ENCODE data around the gene LYPD1. TPM values are rescaled to one million over a fixed set of nuclear protein-coding genes. Genes with fewer than 3 reads are reported as not detected.

The LYPD1 gene
- total and polyA plus RNA-seq, 9 of the 15 experiments (the other 6 are each of a cell fraction or from before 2014, with no cell fraction given), result not detected

- in situ Hi-C loops (cut with MboI), result no loop called here
- FAIRE-seq (no peak), ATAC-seq (no peak), DNase-seq (ENCODE audit: extremely low read depth in 1 of 4, low spot score in 3 of 4) (no peak)
- Histone ChIP-seq H3K27ac (ENCODE audit: extremely low read depth, low read depth, low read length) (no peak overlapping the region), H3K9me3 (replicated peaks; ENCODE audit: control insufficient read depth, insufficient read depth, low read depth, low read length) (no peaks in the 10 kb centered on the region), H3K9me1 (ENCODE audit: control insufficient read depth, insufficient read depth, low read length) (no peaks in the 10 kb centered on the region), H2AFZ (ENCODE audit: low read depth, low read length) (no peak overlapping the region), H3K4me3 (no peak overlapping the region), H3K36me3 (ENCODE audit: control insufficient read depth, insufficient read depth, low read length) (no peaks in the 10 kb centered on the region), H3K79me2 (ENCODE audit: control insufficient read depth, insufficient read depth, low read length) (no peaks in the 10 kb centered on the region), H3K4me2 (ENCODE audit: insufficient read depth, low read length) (no peak overlapping the region), H3K4me1 (replicated peaks in 1 of 2; ENCODE audit: control insufficient read depth in 2 of 2, insufficient read depth in 2 of 2, low read length in 2 of 2) (no peaks in the 10 kb centered on the region), H4K20me1 (replicated peaks; ENCODE audit: control insufficient read depth, insufficient read depth, low read length) (no peaks in the 10 kb centered on the region), H3K9ac (ENCODE audit: insufficient read depth in 1 of 2, low read depth in 2 of 2, low read length in 2 of 2) (no peak overlapping the region), H3K27me3 (ENCODE audit: control insufficient read depth in 2 of 2, insufficient read depth in 2 of 2, low read length in 2 of 2) (no peaks in the 10 kb centered on the region; a peak in 1 of 5 replicates)
- intact Hi-C loops (cut with micrococcal nuclease), result no loop called here
- BruUV-seq (replicated peaks), result no TSS peak
- 0% methylated on average over 2 of the region's 2 CpGs for WGBS (ENCODE audit: insufficient coverage, low coverage, missing lambda C conversion rate)
- ChIA-PET POLR2A (no interaction called here), CTCF (ENCODE audit: low intra/inter-chr PET ratio) (no interaction called here)
- TF ChIP-seq PHB (CRISPR knock-in tag; IDR thresholded peaks at IDR 0.05) (no peak), PREB (CRISPR knock-in tag; IDR thresholded peaks at IDR 0.05) (no peak), PYGO2 (tag; IDR thresholded peaks at IDR 0.05) (no peak), CHD4 (IDR thresholded peaks at IDR 0.05; ENCODE audit: insufficient read depth, insufficient replicate concordance, low read depth, low read length, poor library complexity, severe bottlenecking) (no peak), XRCC5 (IDR thresholded peaks at IDR 0.05; ENCODE audit: low read depth, low read length) (no peak), BHLHE40 (IDR thresholded peaks at IDR 0.05; ENCODE audit: low read length) (no peak), ATF6 (CRISPR knock-in tag; IDR thresholded peaks at IDR 0.05) (no peak), CHD2 (IDR thresholded peaks at IDR 0.05; ENCODE audit: low read depth, low read length) (no peak), TBL1XR1 (IDR thresholded peaks at IDR 0.05; ENCODE audit: low read length in 2 of 2) (no peak), SMAD1 (IDR thresholded peaks at IDR 0.05; ENCODE audit: low read depth, low read length, partially characterized antibody) (no peak), MBD2 (IDR thresholded peaks at IDR 0.05; ENCODE audit: borderline replicate concordance, low read depth) (no peak), SAP30 (IDR thresholded peaks at IDR 0.05; ENCODE audit: borderline replicate concordance, insufficient read depth, low read depth, low read length, poor library complexity, severe bottlenecking) (no peak), NCOA2 (IDR thresholded peaks at IDR 0.05; ENCODE audit: partially characterized antibody in 2 of 2) (no peak), ZBTB12 (CRISPR knock-in tag; IDR thresholded peaks at IDR 0.05) (no peak), POLR2A (conservative IDR thresholded peaks at IDR 0.05) (no peak), KDM5B (IDR thresholded peaks at IDR 0.05; ENCODE audit: insufficient replicate concordance, low read depth, low read length) (no peak)
These were observed 49.9 kb downstream of the LYPD1 start for GRCh38 chr2:132620115-132620514.
